NCI-H146 treated with DMSO at 0.1 percent for 48 hours (cell line): ENCODE measurements around the gene LANCL2.
A peak's percentile ranks its signal among the peaks of the same experiment; 100 is the strongest.

Source experiments
- DNase-seq: peaks from one replicate; lab custom pipeline; 2025; ENCODE audit not compliant: unreplicated experiment; lab: John Stamatoyannopoulos, UW

LANCL2 gene

GRCh38 chr7:55436457-55436856, 71.3 kb downstream of the LANCL2 start:
- DNase-seq, result no peak

- DNase-seq, result no peak
Observed at GRCh38 chr7:55437375-55437774, 72.2 kb downstream of the LANCL2 start.

- peak; percentile 64 for DNase-seq
Observed at GRCh38 chr7:55438085-55438756, 73.1 kb downstream of the LANCL2 start.

- DNase-seq, result peak; percentile 49
Observed at GRCh38 chr7:55438757-55439525, 73.8 kb downstream of the LANCL2 start.

GRCh38 chr7:55439627-55440026, 74.5 kb downstream of the LANCL2 start:
- DNase-seq, result no peak

GRCh38 chr7:55440040-55440690, 75.0 kb downstream of the LANCL2 start:
- no peak for DNase-seq

- DNase-seq, result no peak
Observed at GRCh38 chr7:55441002-55441401, 75.9 kb downstream of the LANCL2 start.

- DNase-seq, result no peak
Observed at GRCh38 chr7:55441774-55442522, 76.8 kb downstream of the LANCL2 start.

GRCh38 chr7:55444786-55445185, 79.6 kb downstream of the LANCL2 start:
- DNase-seq, result no peak

- DNase-seq, result no peak
Observed at GRCh38 chr7:55448526-55448925, 83.4 kb downstream of the LANCL2 start.

- DNase-seq, result no peak
Observed at GRCh38 chr7:55449205-55449991, 84.3 kb downstream of the LANCL2 start.

GRCh38 chr7:55449992-55450535, 84.9 kb downstream of the LANCL2 start:
- no peak for DNase-seq

- DNase-seq, result no peak
Observed at GRCh38 chr7:55452971-55453370, 87.8 kb downstream of the LANCL2 start.

- no peak for DNase-seq
Observed at GRCh38 chr7:55457801-55458200, 92.7 kb downstream of the LANCL2 start.

GRCh38 chr7:55458351-55458750, 93.2 kb downstream of the LANCL2 start:
- DNase-seq, result no peak

- no peak for DNase-seq
Observed at GRCh38 chr7:55463686-55464262, 98.6 kb downstream of the LANCL2 start.

- DNase-seq, result no peak
Observed at GRCh38 chr7:55464422-55464821, 99.3 kb downstream of the LANCL2 start.

GRCh38 chr7:55465691-55466090, 100.6 kb downstream of the LANCL2 start:
- no peak for DNase-seq

- DNase-seq, result no peak
Observed at GRCh38 chr7:55467047-55467593, 102.0 kb downstream of the LANCL2 start.

GRCh38 chr7:55468495-55468894, 103.4 kb downstream of the LANCL2 start:
- DNase-seq, result no peak
